NCI-H2196 (cell line): Measurements from ENCODE around the gene SRRM5.
"Not testable (repeated sequence)": the region's sequence is repeated elsewhere in the genome, so short reads cannot be mapped to it uniquely, and the experiment has no call there.

ENCODE experiments used
- DNase-seq: peaks from one replicate; lab custom pipeline; 2025; ENCODE audit not compliant: unreplicated experiment; lab: John Stamatoyannopoulos, UW

The SRRM5 gene, protein sequence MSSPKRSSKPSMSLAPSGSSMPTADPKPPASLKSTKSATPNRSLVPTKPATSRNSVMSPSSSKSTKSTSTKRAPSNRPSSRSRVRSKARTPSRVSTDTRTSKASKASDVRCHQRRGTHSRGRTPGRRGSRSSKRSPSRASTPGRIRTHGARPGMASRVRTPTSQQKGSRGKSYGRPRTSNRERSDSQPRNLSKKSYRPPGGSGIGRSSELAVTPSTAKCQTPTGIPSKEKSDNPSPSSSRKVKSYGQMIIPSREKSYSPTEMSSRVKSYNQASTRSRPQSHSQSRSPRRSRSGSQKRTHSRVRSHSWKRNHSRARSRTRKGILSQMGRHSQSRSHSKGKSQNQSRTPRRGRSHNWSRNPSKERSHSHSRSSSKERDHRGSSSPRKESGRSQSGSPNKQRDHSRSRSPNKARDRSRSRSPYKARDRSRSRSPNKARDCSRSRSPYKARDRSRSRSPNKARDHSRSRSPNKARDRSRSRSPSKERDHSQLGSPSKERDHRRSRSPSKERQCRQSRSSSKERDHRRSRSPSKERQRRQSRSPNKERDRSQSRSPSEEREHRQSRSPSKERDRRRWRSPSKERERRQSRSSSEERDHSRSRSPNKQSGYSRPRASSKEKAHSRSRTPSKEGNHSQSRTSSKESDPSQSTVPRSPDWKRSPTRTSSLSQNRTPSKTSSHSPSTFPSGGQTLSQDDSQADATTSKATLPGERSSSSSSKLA

DNA sequence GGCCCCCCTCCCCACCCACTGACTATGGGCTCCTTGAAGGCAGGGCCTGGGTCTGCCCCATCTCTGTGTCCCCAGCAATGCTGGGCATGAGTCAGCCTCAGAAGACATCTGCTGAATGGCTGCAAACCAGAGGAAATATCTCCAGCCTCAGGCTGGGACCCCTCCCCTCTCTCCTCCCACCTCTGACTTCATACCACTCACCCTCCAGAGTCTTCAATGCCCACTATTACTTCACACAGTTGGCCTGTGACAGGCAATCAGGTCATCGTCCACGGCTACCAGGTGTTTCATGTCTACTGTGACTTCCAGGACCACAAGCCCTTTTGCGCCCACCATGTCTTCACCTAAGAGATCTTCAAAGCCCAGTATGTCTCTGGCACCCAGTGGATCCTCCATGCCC, at the start of gene SRRM5:
TSS of gene SRRM5 (plus strand) at position 301 of the 400 bp plus-strand sequence. CDS start at position 335, 34 bp downstream.
- DNase-seq, result no peak

- DNase-seq, result no peak
Measured at GRCh38 chr19:43562226-43562697, 49.6 kb upstream of the SRRM5 start.

GRCh38 chr19:43562698-43563241, 49.1 kb upstream of the SRRM5 start:
- peak; percentile 80 for DNase-seq

- DNase-seq, result no peak
Measured at GRCh38 chr19:43563816-43564457, 48.0 kb upstream of the SRRM5 start.

GRCh38 chr19:43564800-43565199, 47.1 kb upstream of the SRRM5 start:
- DNase-seq, result no peak

- DNase-seq, result no peak
Measured at GRCh38 chr19:43569657-43570056, 42.2 kb upstream of the SRRM5 start.

GRCh38 chr19:43570174-43570791, 41.6 kb upstream of the SRRM5 start:
- peak; percentile 83 for DNase-seq

- DNase-seq, result peak; percentile 72
Measured at GRCh38 chr19:43572171-43572588, 39.7 kb upstream of the SRRM5 start.

GRCh38 chr19:43574424-43575155, 37.3 kb upstream of the SRRM5 start:
- no peak for DNase-seq

DNA sequence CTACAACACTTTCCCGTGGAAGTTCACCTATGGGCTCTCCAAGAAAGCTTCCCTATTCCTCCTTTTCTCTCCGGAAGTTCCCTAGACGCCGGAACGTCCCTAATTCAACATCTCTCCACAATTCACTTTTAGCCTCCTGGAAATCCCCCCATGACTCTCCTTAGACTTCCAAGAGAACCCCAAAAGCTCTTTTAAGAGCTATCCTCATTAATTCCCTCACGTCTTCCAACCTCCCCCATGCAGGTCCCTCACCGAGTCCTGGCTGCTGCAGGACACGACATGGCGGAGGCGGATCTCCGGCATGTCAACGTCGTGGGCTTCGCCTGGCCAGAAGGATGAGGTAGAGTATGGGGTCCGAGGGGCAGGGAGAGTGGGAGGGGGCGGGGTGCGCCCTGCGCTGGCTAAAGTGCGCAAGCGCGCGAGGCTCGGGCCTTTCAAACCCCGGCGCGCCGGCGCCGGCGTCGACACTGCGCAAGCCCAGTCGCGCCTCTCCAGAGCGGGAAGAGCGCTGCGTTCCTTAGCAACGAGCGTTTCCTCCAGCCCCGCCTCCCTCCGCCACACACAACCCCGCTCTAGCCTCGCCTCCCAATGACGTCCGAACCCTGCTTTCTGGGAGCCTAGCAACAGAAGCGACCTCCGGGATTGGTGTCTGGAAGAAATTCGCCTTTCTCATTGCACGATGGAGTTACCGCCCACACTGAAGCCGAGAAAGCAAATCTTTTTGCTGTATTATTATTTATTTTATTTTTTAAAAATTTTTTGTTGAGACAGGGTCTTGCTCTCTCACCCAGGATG, 36.5 kb upstream of the SRRM5 start, which contains the start of the genes PINLYP and XRCC1:
TSS of gene PINLYP (plus strand) at position 646 of the 795 bp plus-strand sequence. CDS start 1,391 bp downstream, outside the sequence.
TSS of gene XRCC1 (minus strand) at position 372 of the 795 bp plus-strand sequence. CDS start at position 303, 69 bp downstream.
- peak; percentile 99 for DNase-seq

DNA sequence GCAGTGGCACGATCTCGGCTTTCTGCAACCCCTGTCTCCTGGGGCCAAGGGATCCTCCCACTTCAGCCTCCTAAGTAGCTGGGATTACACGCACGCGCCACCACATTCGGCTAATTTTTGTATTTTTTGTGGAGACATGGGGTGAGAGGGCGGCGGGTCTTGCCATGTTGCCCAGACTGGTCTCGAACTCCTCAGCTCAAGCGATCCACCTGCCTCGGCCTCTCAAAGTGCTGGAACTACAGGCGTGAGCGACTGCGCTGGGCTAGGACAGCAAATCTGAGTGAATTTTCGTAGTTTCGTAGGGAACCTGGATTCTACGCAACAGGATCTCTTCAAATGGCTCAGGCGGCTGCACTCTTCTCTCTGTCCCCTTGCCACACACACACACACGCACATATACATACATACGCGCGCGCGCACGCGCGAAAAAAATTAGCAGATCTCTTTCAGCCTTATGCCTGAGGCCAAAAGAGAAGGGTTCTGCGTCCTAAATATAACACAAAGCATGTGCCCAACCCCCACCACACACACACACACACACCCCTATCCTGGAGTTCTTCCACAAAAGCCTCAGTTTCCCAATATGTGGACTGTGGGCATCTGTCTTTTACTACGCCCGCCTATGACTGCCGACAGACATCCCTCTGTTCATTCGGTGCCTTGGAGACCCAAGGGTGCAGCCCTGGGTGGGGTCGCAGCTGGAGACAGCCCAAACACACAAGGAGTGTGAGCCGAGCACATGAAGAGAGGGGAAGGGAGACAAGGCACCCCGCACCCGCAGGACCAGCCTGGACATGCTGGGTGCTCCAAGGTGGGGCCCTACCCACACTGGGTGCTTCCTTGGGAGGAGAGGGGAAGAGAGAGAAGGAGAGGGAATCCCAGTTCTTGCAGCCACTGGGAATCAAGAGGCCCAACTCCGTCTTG, 35.7 kb upstream of the SRRM5 start:
- DNase-seq, result no peak

- no peak for DNase-seq
Measured at GRCh38 chr19:43578787-43579186, 33.1 kb upstream of the SRRM5 start.

DNA sequence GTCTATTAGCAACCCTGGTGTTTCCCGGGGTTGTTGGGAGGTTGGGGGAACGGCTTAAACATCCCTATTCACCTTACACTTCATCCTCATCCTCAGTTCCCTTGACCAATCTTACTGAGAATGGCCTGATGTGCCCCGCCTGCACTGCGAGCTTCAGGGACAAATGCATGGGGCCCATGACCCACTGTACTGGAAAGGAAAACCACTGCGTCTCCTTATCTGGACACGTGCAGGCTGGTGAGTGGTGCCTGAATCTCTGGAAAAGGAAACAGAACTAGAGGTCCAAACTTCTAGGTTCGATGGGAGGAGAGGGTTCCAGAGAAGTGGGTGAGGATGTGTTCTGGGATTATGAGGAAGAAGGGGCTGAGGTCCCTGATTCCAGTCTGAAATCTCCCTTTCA, 30.4 kb upstream of the SRRM5 start:
- DNase-seq, result no peak

- no peak for DNase-seq
Measured at GRCh38 chr19:43582495-43582894, 29.4 kb upstream of the SRRM5 start.

DNA sequence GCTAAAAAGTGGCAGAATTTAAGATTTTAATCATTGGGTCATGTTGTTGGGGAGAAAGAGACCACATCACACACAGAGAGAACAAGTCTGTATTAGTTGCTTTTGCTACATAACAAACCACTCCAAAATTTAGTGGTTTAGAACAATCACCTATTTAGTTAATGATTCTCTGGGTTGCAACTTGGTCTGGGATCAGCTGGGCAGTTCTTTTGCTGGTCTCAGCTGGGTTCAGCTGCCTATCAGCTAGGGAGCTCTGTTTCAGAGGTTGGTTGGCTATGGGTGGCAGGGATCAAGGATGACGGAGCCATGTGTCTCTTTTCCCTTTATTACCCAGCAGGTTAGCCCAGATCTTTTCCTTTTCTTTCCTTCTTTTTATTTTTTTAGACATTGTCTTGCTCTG, 27.4 kb upstream of the SRRM5 start:
- DNase-seq, result no peak

GRCh38 chr19:43586346-43586745, 25.5 kb upstream of the SRRM5 start:
- DNase-seq, result no peak

- not testable (repeated sequence) for DNase-seq
Measured at GRCh38 chr19:43587029-43587428, 24.9 kb upstream of the SRRM5 start.

- DNase-seq, result no peak
Measured at GRCh38 chr19:43589277-43589676, 22.6 kb upstream of the SRRM5 start.
